Measurements from ENCODE around the gene LHFPL6. TPM values are rescaled to one million over a fixed set of nuclear protein-coding genes. Genes with fewer than 3 reads are reported as not detected.

LHFPL6 gene
- total RNA-seq, 1 donor from 2014 or later, result 4.8 TPM

DNA sequence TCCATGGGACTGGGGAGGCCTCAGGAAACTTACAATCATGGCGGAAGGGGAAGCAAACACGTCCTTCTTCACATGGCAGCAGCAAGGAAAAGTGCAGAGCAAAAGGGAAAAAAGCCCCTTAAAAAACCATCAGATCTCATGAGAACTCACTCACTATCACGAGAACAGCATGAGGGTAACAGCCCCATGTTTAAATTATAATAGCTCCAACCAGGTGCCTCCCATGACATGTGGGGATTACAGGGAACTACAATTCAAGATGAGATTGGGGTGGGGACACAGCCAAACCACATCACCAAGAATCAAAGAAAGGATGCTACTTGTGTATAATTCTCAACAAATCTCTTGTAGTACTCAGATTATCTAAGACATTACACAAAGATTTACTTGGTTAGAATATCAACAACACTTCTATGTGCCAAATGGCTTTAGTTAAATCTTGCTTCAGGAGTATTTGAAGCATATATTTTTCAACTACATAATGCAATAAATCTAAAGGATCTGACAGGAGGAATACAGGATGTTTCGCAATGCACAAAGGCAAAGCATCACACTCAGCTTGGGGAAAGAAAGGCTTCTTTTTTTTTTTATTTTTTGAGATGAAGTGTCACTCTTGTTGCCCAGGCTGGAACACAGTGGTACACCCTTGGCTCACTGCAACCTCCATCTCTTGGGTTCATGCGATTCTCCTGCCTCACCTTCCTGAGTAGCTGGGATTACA, 180.0 kb downstream of the LHFPL6 start:
- intact Hi-C loops (cut with micrococcal nuclease), result no loop called here
- no peaks in the 10 kb centered on the region for H3K9me3 Mint-ChIP-seq
- no peak for DNase-seq (ENCODE audit: low spot score)
- H3K4me1 Mint-ChIP-seq (ENCODE audit: low read depth), result no peaks in the 10 kb centered on the region
- H3K36me3 Mint-ChIP-seq (ENCODE audit: low read depth), result no peaks in the 10 kb centered on the region
- H3K27me3 Mint-ChIP-seq (ENCODE audit: insufficient read depth), result no peaks in the 10 kb centered on the region
- no peak overlapping the region for H3K4me3 Mint-ChIP-seq
- no peak overlapping the region for H3K27ac Mint-ChIP-seq

DNA sequence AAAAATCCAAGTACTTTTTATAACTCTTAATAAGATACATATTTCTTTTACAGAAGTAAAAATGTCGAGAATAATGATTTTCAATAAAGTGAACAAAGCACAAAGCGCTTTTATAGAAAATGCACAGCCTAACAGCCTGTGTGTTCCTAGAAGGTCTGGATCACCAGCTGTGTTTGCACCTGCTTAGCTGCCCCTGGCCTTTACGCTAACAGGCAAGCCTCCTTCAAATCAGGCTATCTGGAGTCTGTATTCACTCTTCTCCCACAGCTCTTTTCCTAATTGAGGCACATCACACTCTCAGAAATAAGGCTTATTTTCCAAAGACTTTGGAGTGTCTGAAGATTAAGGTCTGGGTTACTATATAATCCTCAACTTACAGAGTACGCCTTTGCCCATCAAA, 183.1 kb downstream of the LHFPL6 start:
- H3K27me3 Mint-ChIP-seq (ENCODE audit: insufficient read depth), result peaks cover 9% of the 10 kb centered on the region
- no peaks in the 10 kb centered on the region for H3K4me1 Mint-ChIP-seq (ENCODE audit: low read depth)
- H3K36me3 Mint-ChIP-seq (ENCODE audit: low read depth), result no peaks in the 10 kb centered on the region
- intact Hi-C loops (cut with micrococcal nuclease), result loop anchor here (5.0 kb wide), 1 partner anchor 192 kb away; no protein-coding TSS in a partner anchor
- no peaks in the 10 kb centered on the region for H3K9me3 Mint-ChIP-seq
- H3K27ac Mint-ChIP-seq, result no peak overlapping the region
- no peak for DNase-seq (ENCODE audit: low spot score)
- H3K4me3 Mint-ChIP-seq, result no peak overlapping the region

DNA sequence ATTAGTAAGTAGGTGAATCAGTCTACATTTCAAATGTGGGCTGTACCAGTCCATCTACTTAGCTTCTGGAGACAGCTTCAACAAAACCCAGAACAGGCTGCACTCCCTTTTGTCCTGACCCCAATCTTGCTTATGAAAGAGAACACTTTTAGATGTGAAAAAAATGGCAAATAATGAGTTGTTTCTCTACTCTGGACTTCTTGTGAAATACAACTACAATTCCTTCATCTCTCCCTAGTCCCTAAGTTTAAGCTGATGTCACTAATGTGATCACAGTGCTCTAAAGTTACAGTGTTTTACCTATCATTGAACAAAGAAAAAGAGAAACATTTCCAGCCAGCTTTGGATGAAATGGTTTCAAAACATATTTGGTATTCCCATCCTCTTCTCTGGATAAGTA, 183.9 kb downstream of the LHFPL6 start:
- H3K4me1 Mint-ChIP-seq (ENCODE audit: low read depth), result no peaks in the 10 kb centered on the region
- H3K27ac Mint-ChIP-seq, result no peak overlapping the region
- H3K27me3 Mint-ChIP-seq (ENCODE audit: insufficient read depth), result peaks cover 9% of the 10 kb centered on the region
- H3K4me3 Mint-ChIP-seq, result no peak overlapping the region
- DNase-seq (ENCODE audit: low spot score), result no peak
- intact Hi-C loops (cut with micrococcal nuclease), result loop anchor here (5.0 kb wide), 1 partner anchor 193 kb away; no protein-coding TSS in a partner anchor
- H3K9me3 Mint-ChIP-seq, result no peaks in the 10 kb centered on the region
- no peaks in the 10 kb centered on the region for H3K36me3 Mint-ChIP-seq (ENCODE audit: low read depth)

DNA sequence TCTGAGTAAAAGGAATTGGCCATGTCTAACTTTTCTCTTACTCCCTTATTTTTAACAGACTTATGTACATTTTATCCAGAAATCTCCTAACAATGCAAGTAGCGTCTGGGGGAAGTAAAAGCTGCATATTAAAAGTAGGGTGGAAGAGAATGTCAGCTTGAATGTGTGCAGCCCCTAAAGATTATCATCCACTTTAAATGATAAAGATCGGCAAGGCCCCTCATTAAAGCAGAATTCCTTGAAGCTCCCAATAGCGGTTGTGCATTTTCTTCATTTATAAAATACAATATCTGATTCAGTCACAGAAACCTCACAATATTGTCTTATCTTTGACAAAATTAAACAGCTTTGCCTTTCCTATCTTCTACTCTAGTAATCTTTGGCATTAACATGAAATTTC, 184.6 kb downstream of the LHFPL6 start:
- intact Hi-C loops (cut with micrococcal nuclease), result loop anchor here (5.0 kb wide), 1 partner anchor 194 kb away; no protein-coding TSS in a partner anchor
- Mint-ChIP-seq H3K4me3 (no peak overlapping the region), H3K4me1 (ENCODE audit: low read depth) (no peaks in the 10 kb centered on the region), H3K36me3 (ENCODE audit: low read depth) (no peaks in the 10 kb centered on the region), H3K9me3 (no peaks in the 10 kb centered on the region), H3K27ac (no peak overlapping the region), H3K27me3 (ENCODE audit: insufficient read depth) (peaks cover 9% of the 10 kb centered on the region)
- DNase-seq (ENCODE audit: low spot score), result no peak

DNA sequence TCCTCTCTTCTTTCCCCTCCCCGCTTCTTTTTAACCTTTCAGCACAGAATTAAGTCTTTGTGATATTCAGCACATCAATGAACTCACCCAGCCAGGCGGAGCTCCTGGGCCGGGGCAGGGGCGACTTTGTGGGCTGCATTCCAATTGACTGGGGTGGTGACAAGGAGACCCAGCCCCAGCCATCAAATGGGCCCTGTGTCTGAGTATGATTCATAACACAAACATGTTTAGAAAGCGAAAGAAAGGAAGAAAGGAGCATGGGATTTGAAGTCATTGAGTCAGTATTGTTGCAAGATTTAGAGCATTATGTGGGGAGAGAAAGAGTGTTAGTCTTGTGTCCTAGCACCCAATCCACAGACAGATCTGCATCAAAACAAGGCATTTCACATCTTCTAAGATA, 185.3 kb downstream of the LHFPL6 start:
- Mint-ChIP-seq H3K4me3 (no peak overlapping the region), H3K36me3 (ENCODE audit: low read depth) (no peaks in the 10 kb centered on the region), H3K27ac (no peak overlapping the region), H3K9me3 (no peaks in the 10 kb centered on the region), H3K27me3 (ENCODE audit: insufficient read depth) (peaks cover 9% of the 10 kb centered on the region), H3K4me1 (ENCODE audit: low read depth) (no peaks in the 10 kb centered on the region)
- intact Hi-C loops (cut with micrococcal nuclease), result loop anchor here (5.0 kb wide), 1 partner anchor 195 kb away; no protein-coding TSS in a partner anchor
- no peak for DNase-seq (ENCODE audit: low spot score)

DNA sequence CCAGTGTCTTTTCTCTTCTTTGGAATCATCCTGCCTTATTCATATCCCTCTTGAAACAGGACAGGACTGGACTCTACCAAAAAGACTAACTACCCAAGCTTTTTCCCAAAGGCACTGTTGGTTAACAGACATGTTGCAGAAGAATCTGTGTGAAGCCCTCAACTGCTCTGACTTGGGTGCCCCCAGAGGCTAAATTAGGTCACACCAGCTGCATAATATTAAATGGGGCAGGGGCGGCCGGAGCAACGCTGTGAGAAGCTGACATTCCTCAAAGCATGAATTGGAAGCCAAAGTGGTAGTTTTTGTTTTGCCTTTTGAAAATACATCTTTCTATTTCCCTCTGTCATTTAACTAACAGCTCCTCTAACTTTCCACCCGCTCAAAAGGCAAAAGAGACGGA, 185.9 kb downstream of the LHFPL6 start:
- Mint-ChIP-seq H3K27ac (no peak overlapping the region), H3K4me3 (no peak overlapping the region), H3K4me1 (ENCODE audit: low read depth) (no peaks in the 10 kb centered on the region), H3K27me3 (ENCODE audit: insufficient read depth) (peaks cover 9% of the 10 kb centered on the region), H3K36me3 (ENCODE audit: low read depth) (no peaks in the 10 kb centered on the region), H3K9me3 (no peaks in the 10 kb centered on the region)
- intact Hi-C loops (cut with micrococcal nuclease), result loop anchor here (5.0 kb wide), 1 partner anchor 195 kb away; no protein-coding TSS in a partner anchor
- DNase-seq (ENCODE audit: low spot score), result no peak

DNA sequence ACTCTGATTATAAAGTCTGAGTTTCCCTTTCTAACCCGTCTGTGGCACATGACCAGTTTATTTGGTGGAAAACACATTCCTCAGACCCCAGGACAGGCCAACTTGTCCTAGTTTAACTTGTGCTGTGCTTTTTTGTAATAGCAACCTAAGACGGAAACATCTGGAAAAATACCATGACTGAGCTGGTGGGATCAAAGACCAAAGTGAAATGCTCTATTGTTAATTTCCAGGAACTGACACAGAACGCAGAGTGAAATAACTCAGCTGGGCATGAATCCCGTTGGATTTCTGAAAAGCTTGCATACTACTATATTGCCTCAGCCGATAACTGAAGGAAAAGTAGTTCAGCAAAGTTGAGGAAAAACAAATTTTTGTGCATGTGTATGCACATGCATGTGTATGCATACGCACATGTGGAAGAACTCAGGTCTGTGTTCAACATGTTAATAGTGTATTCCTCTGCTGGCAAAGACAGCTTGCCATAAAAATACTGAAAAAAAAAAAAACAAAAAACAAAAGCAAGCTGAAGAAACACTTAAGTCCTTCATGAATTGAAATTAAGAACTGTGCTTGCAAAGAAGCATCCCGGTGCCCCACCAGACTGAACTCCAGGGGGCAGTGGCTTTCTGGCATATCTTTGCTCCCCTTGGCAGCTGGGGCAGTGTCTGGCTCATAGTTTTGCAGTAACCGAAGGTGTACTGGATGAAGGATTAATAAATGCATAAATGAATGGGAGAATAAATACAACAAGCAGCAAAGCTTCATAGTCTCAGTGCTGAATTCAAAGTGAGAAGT, 187.8 kb downstream of the LHFPL6 start:
- intact Hi-C loops (cut with micrococcal nuclease), result loop anchor here (5.0 kb wide), 1 partner anchor 197 kb away; no protein-coding TSS in a partner anchor
- no peak overlapping the region for H3K4me3 Mint-ChIP-seq
- no peak for DNase-seq (ENCODE audit: low spot score)
- H3K27me3 Mint-ChIP-seq (ENCODE audit: insufficient read depth), result peaks cover 9% of the 10 kb centered on the region
- H3K36me3 Mint-ChIP-seq (ENCODE audit: low read depth), result no peaks in the 10 kb centered on the region
- no peak overlapping the region for H3K27ac Mint-ChIP-seq
- H3K4me1 Mint-ChIP-seq (ENCODE audit: low read depth), result no peaks in the 10 kb centered on the region
- H3K9me3 Mint-ChIP-seq, result no peaks in the 10 kb centered on the region

DNA sequence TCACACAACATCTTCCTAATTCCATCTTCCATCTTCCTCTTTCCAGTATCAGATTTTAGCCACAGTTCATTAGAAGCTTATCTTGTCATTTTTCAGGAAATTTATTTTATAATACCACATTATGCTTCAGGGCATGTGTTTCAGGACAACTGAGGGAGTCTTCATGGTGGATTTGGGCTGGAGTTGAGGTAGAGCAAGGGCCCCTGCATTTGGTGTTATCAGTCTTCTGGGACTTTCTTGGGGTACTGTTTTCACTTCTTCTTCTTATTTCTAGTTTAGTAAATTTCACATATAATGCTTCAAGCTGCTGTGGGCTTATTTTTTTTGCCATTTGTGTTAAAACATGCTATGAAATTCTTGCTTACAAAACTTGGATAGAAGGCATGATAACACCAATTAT, 188.7 kb downstream of the LHFPL6 start:
- Mint-ChIP-seq H3K4me3 (no peak overlapping the region), H3K4me1 (ENCODE audit: low read depth) (no peaks in the 10 kb centered on the region), H3K27ac (no peak overlapping the region), H3K27me3 (ENCODE audit: insufficient read depth) (peaks cover 9% of the 10 kb centered on the region), H3K9me3 (no peaks in the 10 kb centered on the region), H3K36me3 (ENCODE audit: low read depth) (no peaks in the 10 kb centered on the region)
- intact Hi-C loops (cut with micrococcal nuclease), result no loop called here
- DNase-seq (ENCODE audit: low spot score), result no peak

DNA sequence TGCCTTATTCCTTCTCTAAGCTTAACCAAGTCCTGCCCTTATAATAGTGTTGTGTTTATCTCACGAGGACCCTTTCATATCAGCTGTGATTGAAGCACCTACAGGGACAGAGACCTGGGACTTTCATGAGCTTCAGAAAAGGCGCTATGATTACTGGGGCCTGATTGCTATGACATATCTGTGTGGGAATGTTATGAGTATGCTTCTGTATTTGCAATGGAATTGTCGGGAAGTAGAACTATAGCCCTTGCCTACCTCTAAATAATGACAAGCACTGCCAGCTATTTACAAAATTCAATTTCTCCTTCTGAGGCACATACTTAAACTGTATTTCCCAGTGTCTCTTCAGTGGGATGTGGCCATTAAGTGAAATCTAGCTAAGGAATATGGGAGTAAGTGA, 191.5 kb downstream of the LHFPL6 start:
- no peaks in the 10 kb centered on the region for H3K9me3 Mint-ChIP-seq
- peaks cover 8% of the 10 kb centered on the region for H3K27me3 Mint-ChIP-seq (ENCODE audit: insufficient read depth)
- H3K36me3 Mint-ChIP-seq (ENCODE audit: low read depth), result no peaks in the 10 kb centered on the region
- intact Hi-C loops (cut with micrococcal nuclease), result no loop called here
- no peak overlapping the region for H3K27ac Mint-ChIP-seq
- no peaks in the 10 kb centered on the region for H3K4me1 Mint-ChIP-seq (ENCODE audit: low read depth)
- DNase-seq (ENCODE audit: low spot score), result no peak
- no peak overlapping the region for H3K4me3 Mint-ChIP-seq

DNA sequence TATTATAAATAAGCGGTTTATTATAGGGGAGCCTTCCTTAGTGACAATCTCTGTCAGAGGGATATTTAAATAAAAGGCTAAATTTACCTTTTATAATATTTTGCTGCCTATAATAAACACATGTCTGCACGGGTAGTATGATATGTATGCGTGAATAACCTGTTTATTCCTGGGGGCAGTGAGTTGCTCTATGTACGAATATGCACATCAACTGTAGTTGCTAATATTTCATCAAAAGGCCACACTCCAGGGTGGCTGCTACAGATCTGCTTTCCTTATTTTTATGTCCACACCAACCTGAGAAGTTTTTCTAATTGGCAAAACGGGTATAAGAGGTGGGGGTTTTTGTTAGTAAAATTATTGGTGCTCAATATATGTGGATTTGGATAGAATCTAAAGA, 192.0 kb downstream of the LHFPL6 start:
- DNase-seq (ENCODE audit: low spot score), result no peak
- Mint-ChIP-seq H3K4me1 (ENCODE audit: low read depth) (no peaks in the 10 kb centered on the region), H3K9me3 (no peaks in the 10 kb centered on the region), H3K36me3 (ENCODE audit: low read depth) (no peaks in the 10 kb centered on the region), H3K4me3 (no peak overlapping the region), H3K27me3 (ENCODE audit: insufficient read depth) (peaks cover 6% of the 10 kb centered on the region), H3K27ac (no peak overlapping the region)
- intact Hi-C loops (cut with micrococcal nuclease), result no loop called here

DNA sequence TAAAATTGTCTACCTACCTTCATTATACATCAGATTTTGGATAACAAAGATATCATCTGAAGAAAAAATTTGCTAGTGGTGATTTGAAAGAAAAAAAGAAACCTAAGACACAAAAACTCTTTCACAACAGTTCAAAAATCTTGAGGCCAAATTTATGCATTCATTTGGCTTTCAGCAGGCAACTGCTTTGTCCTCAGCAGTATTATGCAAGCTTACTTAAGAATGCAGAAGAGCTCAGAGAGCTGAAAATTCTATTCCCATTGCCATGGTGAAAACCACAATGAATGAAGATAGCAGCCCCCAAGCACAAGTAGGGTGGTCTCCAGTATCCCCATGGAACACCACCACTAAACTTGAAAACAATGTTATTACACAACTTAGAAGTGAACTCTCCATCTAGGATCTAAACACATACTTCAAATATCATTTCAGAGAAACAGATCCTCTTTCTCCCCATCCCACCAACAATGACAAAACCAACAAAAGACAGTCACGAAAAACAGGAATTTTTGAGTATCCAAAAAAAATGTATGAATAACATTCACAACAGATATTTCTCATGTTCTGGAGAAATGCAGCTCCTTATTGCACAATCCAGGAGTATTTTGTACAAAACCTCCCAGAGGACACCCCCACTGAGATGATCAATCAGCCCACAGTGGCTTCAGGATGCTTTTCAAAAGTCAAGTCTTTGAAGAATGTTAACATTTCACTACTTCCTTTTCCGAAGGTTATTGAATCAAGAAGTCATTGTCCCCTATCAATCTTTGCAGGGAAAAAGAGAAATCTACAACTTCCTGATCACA, 192.7 kb downstream of the LHFPL6 start:
- intact Hi-C loops (cut with micrococcal nuclease), result no loop called here
- no peak overlapping the region for H3K27ac Mint-ChIP-seq
- H3K4me3 Mint-ChIP-seq, result no peak overlapping the region
- no peaks in the 10 kb centered on the region for H3K9me3 Mint-ChIP-seq
- H3K27me3 Mint-ChIP-seq (ENCODE audit: insufficient read depth), result peaks cover 2% of the 10 kb centered on the region
- no peak for DNase-seq (ENCODE audit: low spot score)
- no peaks in the 10 kb centered on the region for H3K4me1 Mint-ChIP-seq (ENCODE audit: low read depth)
- no peaks in the 10 kb centered on the region for H3K36me3 Mint-ChIP-seq (ENCODE audit: low read depth)

DNA sequence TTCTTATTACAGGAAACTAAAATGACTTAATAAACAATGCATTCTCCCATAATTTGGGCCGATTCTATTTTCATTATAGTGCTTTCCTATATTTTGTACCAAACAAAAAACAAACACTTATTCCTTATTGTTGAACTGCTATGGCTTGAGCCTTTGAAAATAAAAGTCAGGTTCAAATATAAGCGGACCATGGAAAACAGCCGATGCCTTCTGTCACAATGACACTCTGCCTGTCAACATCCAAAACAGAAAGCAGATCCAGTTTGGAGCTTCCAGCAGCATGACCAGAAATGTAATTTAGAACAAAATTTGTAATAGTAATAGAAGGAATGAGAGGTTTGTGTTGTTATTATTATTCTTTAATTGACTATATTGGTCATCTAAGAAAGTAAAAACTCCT, 194.5 kb downstream of the LHFPL6 start:
- H3K4me3 Mint-ChIP-seq, result no peak overlapping the region
- no peak overlapping the region for H3K27ac Mint-ChIP-seq
- H3K36me3 Mint-ChIP-seq (ENCODE audit: low read depth), result no peaks in the 10 kb centered on the region
- DNase-seq (ENCODE audit: low spot score), result no peak
- H3K27me3 Mint-ChIP-seq (ENCODE audit: insufficient read depth), result peaks cover 2% of the 10 kb centered on the region
- no peaks in the 10 kb centered on the region for H3K4me1 Mint-ChIP-seq (ENCODE audit: low read depth)
- no peaks in the 10 kb centered on the region for H3K9me3 Mint-ChIP-seq
- intact Hi-C loops (cut with micrococcal nuclease), result no loop called here

DNA sequence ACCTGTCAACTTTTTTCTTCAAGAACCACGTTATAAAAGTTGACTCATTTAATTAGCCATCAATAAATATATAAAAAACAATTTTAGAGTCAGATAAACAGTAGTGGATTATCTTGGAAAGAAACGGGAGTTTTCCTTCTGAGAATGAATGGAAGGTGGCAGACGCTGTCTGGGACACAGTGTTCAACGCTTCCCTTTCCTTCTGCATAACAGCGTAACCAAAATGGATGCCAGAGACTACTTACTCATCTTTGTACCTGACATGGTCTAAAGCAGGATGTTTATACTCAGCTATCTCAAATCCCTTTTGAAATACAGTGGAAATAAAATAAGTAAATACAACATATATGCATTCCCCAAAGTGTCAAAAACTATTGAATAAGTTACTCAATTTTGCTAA, 195.2 kb downstream of the LHFPL6 start:
- intact Hi-C loops (cut with micrococcal nuclease), result no loop called here
- Mint-ChIP-seq H3K4me1 (ENCODE audit: low read depth) (no peaks in the 10 kb centered on the region), H3K9me3 (no peaks in the 10 kb centered on the region)

More for the DNA sequence above, 195.2 kb downstream of the LHFPL6 start:
- DNase-seq (ENCODE audit: low spot score), result no peak
- Mint-ChIP-seq H3K27ac (no peak overlapping the region), H3K36me3 (ENCODE audit: low read depth) (no peaks in the 10 kb centered on the region), H3K4me3 (no peak overlapping the region), H3K27me3 (ENCODE audit: insufficient read depth) (peaks cover 2% of the 10 kb centered on the region)
